HG03521 (cell line): ENCODE data around the gene SETD7.

ENCODE experiments used
- ATAC-seq: cut with Tn5 transposase; IDR thresholded peaks from one replicate; pipeline ENCODE4 v1.9.1; 2021; ENCODE audit warnings: mild to moderate bottlenecking, moderate library complexity; ENCODE audit not compliant: unreplicated experiment

The SETD7 gene

GRCh38 chr4:139575072-139575471 lies 19.1 kb upstream of the SETD7 start:
- ATAC-seq = no peak

DNA sequence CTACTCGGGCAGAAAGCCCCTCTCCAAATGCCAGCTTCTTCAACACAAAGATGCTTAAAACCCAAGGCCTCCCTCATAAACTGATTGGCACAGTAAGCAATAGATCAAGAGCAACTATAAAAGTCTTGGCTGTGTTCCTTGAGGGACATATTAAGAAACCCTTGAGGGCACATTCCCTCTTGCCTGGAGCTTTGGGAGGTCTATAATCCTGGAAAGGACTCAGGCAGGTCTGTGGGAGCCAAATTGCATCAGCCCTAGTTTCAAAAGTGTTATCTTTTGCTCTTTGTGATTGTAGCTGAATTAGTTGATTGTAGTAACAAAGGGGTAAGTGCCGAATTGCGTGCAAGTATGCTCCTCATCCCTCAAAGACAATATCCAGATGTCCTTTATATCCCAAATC lies 18.6 kb upstream of the SETD7 start:
- no peak for ATAC-seq

DNA sequence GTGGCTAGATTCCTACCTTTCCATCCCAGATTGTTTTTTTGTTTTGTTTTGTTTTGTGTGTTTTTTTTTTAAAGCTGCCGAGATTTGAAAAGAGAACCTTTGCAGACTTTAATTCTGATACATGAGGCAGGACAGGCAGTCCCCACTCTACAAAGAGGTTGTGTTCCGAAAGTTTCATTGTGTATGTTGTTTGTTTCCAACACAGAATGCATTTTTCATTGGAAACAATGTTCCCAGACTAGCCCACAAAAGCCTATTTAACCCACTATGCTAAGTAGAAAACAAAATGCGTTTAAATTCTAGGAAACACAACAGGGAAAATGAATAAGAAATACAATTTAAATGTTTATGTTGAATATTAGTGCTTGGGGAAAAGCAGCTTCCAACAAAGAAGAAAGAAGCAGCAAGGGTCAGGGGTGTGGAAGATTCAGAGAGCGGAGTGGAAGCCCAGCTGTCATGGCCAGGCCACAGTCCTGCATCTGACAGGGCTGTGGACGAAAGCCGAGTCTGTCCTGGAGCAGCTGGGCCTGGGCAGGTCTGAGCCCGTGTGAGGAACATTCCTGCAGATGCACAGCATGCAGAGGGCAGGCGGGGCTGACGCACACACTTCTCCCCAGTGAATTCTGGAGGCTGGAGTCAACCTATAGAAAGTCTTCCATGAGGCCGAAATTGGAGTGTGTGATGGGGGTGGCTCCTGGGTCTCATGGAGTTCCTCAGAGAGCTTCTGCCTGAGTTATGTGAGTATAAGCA lies 12.4 kb upstream of the SETD7 start:
- no peak for ATAC-seq

GRCh38 chr4:139567159-139567870 lies 11.3 kb upstream of the SETD7 start:
- no peak for ATAC-seq

DNA sequence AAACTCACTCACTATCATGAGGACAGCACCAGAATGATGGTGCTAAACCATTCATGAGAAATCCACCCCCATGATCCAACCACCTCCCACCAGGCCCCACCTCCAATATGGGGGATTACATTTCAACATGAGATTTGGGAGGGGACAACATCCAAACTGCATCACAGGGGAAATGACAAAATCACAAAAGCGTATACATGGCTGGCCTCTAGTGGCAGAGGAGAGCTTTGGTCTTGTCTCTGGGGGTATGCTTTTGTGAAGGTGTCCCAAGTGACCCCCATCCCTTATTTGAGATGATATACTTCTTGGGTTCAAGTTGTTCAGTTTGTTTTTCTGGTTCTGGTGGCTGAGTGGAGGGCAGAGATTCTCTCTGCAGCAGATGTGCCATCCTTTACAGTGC lies 8.5 kb upstream of the SETD7 start:
- ATAC-seq = no peak

DNA sequence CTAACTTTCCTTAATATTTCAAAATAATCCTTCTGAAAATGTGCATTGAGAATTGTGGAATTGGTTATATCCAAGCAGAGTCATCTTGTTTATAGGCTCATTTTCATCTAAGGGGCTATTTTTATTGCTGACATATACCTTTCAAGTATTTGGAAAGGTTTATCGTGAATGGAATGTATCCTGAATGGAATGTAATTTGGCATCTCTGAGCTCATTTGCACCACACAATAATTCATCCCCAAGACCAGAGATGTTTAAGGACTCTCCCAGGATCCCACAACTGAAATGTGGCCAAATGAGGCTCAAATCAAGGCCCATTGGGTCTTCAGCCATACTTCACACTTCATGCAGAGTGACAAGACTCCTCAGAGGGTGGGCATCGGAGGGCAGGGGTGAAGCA lies 7.5 kb upstream of the SETD7 start:
- no peak for ATAC-seq

DNA sequence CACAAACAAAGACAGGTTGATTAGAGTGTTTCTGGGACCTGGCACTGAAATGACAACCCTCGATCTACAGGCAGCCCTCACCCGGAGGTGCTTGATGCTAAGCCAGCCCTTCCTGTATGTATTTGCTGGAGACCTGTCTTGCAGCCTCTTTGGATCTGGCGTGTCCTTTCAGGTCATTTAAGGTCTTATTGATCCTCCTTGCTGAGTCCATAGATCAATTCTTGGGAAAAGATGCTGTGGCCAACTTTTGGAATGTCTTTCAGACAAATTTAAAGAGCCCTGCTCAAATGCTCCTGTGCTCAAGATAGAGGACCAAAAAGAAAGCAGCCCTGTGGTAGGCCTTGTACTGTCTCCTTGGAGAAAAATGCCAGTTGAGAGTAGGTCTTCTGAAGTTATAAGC lies 6.8 kb upstream of the SETD7 start:
- no peak for ATAC-seq

DNA sequence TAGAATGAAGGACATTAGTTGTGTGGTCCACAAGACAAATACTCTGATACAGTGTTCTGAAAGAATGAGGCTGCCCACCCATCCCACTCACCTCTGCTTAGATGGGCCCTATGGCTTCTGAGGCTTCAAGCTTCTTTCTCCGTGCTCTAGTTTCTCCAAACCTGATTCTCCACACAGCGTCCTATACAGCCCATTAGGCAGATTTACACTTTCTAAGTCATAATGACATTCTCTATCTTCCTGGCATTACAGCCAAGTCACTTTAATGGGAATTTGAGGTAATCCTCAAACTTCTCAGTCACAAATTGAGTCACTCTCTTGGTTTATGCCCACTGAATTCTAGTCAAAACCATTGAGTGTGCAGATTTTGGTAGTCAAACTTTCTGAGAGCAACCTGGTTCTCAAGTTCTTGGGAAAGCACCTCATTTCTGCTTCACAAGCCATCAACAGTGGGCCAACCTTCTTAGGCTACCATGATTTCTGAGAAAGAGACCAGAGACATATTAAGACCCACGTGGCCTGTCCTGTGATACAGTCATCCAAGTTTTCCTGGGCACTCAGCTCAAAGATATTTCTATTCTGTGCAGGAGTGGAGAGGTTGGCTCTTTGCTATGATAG lies 6.2 kb upstream of the SETD7 start:
- no peak for ATAC-seq

DNA sequence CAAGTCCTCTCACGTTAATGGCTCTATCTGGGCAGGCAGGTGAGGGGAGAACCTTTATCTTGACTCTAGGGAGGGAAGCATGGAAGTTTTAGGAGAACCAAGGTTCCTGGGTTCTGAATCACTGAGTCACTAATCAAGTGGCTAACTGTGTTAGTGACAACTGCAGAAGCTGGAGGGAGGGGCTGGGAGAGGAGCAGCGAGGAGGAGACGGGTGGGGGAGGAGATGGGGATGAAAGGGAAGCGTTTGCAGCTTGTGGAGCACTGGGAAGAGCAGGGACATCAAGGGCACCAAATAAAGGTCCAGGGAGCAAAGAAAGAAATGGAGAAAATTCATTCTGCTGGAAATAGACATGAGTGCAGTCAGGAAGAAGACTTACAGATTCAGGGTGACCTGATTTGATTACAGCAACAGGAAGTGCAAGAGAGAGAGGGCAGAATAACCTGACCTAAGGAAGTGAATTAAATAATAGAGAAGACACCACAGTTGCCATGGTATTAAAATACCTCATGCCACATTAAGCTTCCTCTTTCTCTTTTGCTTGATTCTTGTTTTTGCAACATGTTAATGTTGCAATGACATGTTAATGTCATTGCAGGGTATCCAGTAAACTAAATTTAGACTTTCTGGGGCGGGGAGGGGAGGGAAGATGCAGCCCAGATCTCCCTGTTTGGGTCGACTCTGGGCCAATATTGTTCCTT lies 4.5 kb upstream of the SETD7 start:
- ATAC-seq = no peak

GRCh38 chr4:139559687-139560086 lies 3.7 kb upstream of the SETD7 start:
- ATAC-seq = no peak

DNA sequence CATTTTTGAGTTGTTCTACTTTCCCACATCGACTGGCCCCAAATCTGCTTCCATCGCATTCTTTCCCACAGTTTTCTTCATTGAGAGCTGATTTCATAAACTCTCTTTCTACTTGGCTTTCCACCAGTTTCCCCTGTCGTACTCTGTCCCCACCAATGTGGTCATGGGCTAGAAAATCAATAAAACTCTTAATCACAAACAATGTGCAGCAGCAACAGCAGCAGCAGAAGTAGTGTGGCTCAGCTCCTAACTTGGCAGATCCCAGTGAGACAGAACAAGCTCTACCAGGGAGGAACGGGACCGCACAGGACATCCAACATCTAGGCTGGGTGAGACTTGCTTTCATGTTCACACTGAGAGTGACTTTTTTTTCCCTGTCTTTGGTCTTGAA lies 3.1 kb upstream of the SETD7 start:
- ATAC-seq = no peak

DNA sequence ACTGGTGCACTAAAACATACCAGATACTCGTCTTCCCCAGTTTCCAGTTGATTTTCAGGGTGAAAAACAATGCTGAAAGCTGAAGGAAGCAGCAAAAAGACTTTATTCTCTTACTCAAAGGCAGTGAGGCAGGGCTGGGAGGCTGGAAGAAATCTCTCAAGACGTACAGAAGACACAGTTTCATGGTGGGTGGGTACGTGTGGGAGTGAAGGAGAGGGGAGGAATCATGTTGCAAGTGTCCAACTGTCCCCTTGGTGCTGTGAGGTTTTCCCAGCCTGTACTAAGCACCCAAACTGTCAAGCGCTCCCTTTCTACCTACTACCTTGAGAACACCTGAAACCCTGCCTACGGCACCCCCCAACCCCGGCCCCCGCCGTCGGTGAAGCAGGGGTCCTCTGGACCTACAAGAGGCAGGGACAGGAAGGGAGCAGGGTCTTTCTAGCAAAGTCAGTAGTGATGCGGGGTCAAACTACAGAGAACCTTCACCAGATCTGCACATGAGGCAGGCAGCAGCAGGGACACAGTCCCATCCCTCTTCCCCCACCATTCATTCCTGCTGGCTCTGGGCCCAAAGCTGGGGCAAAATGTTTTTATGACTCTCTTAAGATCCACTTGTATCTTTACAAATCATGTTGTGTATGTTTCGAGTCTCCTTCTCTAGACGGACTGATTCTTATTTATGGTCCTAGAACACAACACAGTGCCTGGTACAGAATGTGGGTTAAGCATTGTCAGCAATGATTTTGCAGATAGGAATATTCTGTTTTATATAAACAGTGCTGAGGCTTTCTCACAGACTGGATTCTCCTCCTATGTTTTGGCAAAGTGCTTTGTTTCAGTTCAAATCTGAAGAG lies 2.4 kb upstream of the SETD7 start:
- ATAC-seq = no peak

- ATAC-seq = no peak
Observed at GRCh38 chr4:139557556-139558110, 1.6 kb upstream of the SETD7 start.

GRCh38 chr4:139556724-139557555 lies 921 bp upstream of the SETD7 start:
- no peak for ATAC-seq

GRCh38 chr4:139555705-139556070 lies 331 bp downstream of the SETD7 start:
- ATAC-seq = no peak

GRCh38 chr4:139554893-139555704 lies 920 bp downstream of the SETD7 start:
- no peak for ATAC-seq

DNA sequence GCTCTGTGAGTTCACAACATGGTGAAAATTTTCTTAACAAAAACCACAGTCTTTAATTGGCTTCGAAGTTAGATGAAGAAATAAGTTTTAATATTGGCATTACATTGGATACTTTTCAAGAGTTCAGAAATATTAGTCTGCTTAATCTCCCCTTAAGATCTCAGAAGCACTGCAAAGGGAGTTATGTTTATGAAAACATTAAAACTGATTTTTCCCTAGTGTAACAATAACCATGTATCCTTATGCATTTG lies 1.5 kb downstream of the SETD7 start:
- no peak for ATAC-seq

DNA sequence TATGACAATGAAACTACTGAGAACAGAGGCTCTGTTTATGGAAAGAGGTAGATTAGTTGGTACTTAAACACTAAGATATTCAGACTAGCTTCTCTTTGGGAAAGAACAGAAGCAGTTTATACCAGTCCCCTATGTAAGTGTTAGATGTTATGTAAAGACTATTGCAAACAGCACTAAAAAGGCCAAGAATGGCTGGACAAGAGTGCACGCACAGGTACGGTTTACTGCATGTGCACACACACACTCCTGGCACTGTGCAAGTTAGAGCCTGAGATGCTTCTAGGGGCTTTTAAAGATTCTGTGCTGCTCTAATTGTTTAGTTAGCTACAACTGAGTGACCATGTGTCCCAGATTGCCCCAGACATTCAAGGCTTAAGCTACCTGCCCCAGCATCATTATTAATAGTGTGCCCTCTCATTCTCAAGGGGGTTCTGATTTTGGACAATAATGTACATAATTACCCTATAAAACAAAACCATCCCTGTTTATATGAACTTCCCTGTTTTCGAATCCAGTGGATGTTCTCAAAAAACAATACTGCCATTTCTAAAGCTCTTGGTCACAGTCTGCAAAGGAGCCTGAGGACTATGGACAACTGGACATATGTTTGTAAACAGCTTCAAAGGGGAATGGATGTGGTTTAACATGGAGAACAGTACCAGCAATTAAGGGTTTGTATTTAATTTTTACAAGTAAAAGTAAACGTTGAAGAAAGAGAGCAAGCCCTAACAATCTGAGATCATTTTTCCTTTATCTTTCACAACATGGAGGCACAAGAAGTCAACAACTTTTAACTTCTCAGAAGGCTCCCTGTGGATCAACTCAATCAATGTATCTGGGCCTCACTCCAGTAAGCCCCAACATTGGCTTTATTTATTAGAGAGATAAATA lies 2.0 kb downstream of the SETD7 start:
- ATAC-seq = no peak
